Neural cell (in vitro differentiated cells): ENCODE results near the gene ADCY6.

ENCODE experiments used
- EP300 ChIP-seq: fragments of 450-650 bp; conservative IDR thresholded peaks from 2 replicates; pipeline ENCODE4 v1.6.1; 2014; ENCODE audit warnings: antibody characterized with exemption, mild to moderate bottlenecking, moderate library complexity; ENCODE audit not compliant: poor library complexity, severe bottlenecking
- EZH2 ChIP-seq: fragments of 200-600, 300-800 bp; shearing (Covaris generic), sonication (generic); IDR thresholded peaks from 2 replicates; pipeline ENCODE4 v1.6.1; 2014; ENCODE audit warnings: antibody characterized with exemption, low read length, borderline replicate concordance, mild to moderate bottlenecking; ENCODE audit not compliant: insufficient read depth, poor library complexity, severe bottlenecking
- MXI1 ChIP-seq: fragments of 450-650 bp; conservative IDR thresholded peaks from 2 replicates; pipeline ENCODE4 v1.6.1; 2014; ENCODE audit warnings: antibody characterized with exemption, mild to moderate bottlenecking; ENCODE audit not compliant: poor library complexity, severe bottlenecking
- RAD21 ChIP-seq: fragments of 450-650 bp; conservative IDR thresholded peaks from 2 replicates; pipeline ENCODE4 v1.6.1; 2014; ENCODE audit warnings: antibody characterized with exemption, mild to moderate bottlenecking, moderate library complexity
- REST ChIP-seq: IDR thresholded peaks from 2 replicates; pipeline ENCODE4 v1.6.1; 2012; ENCODE audit warnings: borderline replicate concordance
- SMC3 ChIP-seq: fragments of 450-650 bp; conservative IDR thresholded peaks from 2 replicates; pipeline ENCODE4 v1.6.1; 2014; ENCODE audit warnings: antibody characterized with exemption, mild to moderate bottlenecking, moderate library complexity; ENCODE audit not compliant: poor library complexity
- TAF1 ChIP-seq: IDR thresholded peaks from 2 replicates; pipeline ENCODE4 v1.6.1; 2012; ENCODE audit warnings: low read depth
- TF ChIP-seq, protein P1 (sequence below): fragments of 450-650 bp; IDR thresholded peaks from 2 replicates; pipeline ENCODE4 v1.5.1; 2014; ENCODE audit warnings: antibody characterized with exemption, mild to moderate bottlenecking, moderate library complexity; ENCODE audit not compliant: poor library complexity, severe bottlenecking

DNA sequence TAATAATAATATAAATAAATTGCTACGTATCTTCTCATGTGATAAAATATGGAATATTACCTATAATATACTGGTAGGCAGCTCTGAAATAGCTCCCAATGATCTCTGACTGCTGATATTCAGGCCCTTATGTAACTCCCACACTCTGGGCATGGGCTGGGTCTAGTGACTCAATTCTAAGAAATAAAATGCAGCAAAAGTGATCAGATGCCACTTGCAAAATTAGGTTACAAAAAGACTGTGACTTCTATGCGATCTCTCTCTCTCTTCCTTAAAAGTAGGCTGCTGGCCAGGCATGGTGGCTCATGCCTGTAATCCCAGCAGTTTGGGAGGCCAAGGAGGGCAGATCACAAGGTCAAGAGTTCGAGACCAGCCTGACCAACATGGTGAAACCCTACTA lies 19.1 kb upstream of the ADCY6 start:
- TF ChIP-seq RAD21 (no peak), EP300 (no peak), REST (no peak), EZH2 (no peak), TAF1 (no peak), SMC3 (no peak), MXI1 (no peak)
- TF ChIP-seq, protein P1, sequence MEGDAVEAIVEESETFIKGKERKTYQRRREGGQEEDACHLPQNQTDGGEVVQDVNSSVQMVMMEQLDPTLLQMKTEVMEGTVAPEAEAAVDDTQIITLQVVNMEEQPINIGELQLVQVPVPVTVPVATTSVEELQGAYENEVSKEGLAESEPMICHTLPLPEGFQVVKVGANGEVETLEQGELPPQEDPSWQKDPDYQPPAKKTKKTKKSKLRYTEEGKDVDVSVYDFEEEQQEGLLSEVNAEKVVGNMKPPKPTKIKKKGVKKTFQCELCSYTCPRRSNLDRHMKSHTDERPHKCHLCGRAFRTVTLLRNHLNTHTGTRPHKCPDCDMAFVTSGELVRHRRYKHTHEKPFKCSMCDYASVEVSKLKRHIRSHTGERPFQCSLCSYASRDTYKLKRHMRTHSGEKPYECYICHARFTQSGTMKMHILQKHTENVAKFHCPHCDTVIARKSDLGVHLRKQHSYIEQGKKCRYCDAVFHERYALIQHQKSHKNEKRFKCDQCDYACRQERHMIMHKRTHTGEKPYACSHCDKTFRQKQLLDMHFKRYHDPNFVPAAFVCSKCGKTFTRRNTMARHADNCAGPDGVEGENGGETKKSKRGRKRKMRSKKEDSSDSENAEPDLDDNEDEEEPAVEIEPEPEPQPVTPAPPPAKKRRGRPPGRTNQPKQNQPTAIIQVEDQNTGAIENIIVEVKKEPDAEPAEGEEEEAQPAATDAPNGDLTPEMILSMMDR: no peak
